ENCODE measurements around the gene FKBP14. TPM values are rescaled to one million over a fixed set of nuclear protein-coding genes. Genes with fewer than 3 reads are reported as not detected.

The FKBP14 gene
- total RNA-seq, 4 donors from 2014 or later: 1.4 to 2.4 (median 1.5) TPM

GRCh38 chr7:30001998-30002397 is 24.5 kb downstream of the FKBP14 start:
- no peak overlapping the region for H3K4me3 ChIP-seq
- TF ChIP-seq CTCF (IDR thresholded peaks at IDR 0.05 in 4 of 5, conservative IDR thresholded peaks at IDR 0.05 in 1 of 5) (no peak), POLR2A (IDR thresholded peaks at IDR 0.05) (no peak)
- no peak for DNase-seq
- no peaks in the 10 kb centered on the region for H3K9me3 ChIP-seq
- intact Hi-C loops (cut with DNase I; ENCODE audit: low total_unique reads): no loop called here
- no peak overlapping the region for H3K27ac ChIP-seq
- H3K4me1 ChIP-seq: no peaks in the 10 kb centered on the region
- no peaks in the 10 kb centered on the region for H3K36me3 ChIP-seq
- H3K27me3 ChIP-seq: no peaks in the 10 kb centered on the region
- no peak for ATAC-seq
- in situ Hi-C loops (cut with MboI; ENCODE audit: low sequenced_read_pairs in 4 of 4): no loop called here

DNA sequence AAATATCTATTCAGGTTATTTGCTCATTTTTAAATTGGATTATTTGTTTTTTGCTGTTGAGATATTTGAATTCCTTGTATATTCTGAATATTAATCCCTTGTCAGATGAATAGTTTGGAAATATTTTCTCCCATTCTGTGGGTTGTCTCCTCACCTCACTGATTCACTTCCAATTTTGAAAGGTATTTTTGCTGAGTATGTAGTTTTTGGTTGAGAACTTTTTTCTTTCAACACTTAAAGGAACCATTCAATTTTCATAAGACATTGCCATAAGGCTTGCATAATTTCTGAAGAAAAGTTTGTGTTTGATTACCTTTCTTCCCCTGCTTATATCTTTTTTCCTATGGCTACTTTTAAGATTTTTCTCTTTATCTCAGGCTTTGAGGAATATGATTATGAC is 28.0 kb downstream of the FKBP14 start:
- Histone ChIP-seq H3K4me1 (no peaks in the 10 kb centered on the region), H3K4me3 (no peak overlapping the region), H3K27me3 (peaks cover 0 to 14% (median 0%) of the 10 kb centered on the region in 3 donors), H3K36me3 (no peaks in the 10 kb centered on the region), H3K9me3 (no peaks in the 10 kb centered on the region), H3K27ac (no peak overlapping the region)
- TF ChIP-seq CTCF (IDR thresholded peaks at IDR 0.05 in 4 of 5, conservative IDR thresholded peaks at IDR 0.05 in 1 of 5) (no peak), POLR2A (IDR thresholded peaks at IDR 0.05) (no peak)
- no peak for ATAC-seq
- DNase-seq: no peak
- intact Hi-C loops (cut with DNase I; ENCODE audit: low total_unique reads) (no loop called here), in situ Hi-C loops (cut with MboI; ENCODE audit: low sequenced_read_pairs in 4 of 4) (no loop called here)

DNA sequence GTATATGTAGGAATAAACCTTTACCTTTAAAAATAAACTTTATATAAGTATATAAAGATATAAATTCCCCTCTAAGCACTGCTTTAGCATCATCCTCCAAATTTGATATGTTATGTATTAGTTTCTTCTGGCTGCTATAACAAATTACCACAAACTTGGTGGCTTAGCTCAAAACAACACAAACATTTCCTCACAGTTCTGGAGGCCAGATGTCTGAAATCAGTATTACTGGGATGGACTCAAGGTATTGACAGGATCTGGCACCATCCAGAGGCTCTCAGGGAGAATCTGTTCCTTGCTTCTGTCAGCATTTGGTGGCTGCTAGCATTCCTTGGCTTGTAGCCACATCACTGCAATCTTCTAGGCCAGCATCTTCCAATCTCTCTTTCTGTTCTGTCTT is 30.2 kb downstream of the FKBP14 start:
- DNase-seq (no peak), ATAC-seq (no peak)
- in situ Hi-C loops (cut with MboI; ENCODE audit: low sequenced_read_pairs in 4 of 4) (no loop called here), intact Hi-C loops (cut with DNase I; ENCODE audit: low total_unique reads) (no loop called here)
- Histone ChIP-seq H3K4me3 (no peak overlapping the region), H3K9me3 (no peaks in the 10 kb centered on the region), H3K4me1 (no peaks in the 10 kb centered on the region), H3K27ac (no peak overlapping the region), H3K36me3 (no peaks in the 10 kb centered on the region), H3K27me3 (peaks cover 9 to 35% (median 13%) of the 10 kb centered on the region in 3 donors)
- TF ChIP-seq CTCF (IDR thresholded peaks at IDR 0.05 in 4 of 5, conservative IDR thresholded peaks at IDR 0.05 in 1 of 5): no peak
- TF ChIP-seq POLR2A (IDR thresholded peaks at IDR 0.05): no peak

DNA sequence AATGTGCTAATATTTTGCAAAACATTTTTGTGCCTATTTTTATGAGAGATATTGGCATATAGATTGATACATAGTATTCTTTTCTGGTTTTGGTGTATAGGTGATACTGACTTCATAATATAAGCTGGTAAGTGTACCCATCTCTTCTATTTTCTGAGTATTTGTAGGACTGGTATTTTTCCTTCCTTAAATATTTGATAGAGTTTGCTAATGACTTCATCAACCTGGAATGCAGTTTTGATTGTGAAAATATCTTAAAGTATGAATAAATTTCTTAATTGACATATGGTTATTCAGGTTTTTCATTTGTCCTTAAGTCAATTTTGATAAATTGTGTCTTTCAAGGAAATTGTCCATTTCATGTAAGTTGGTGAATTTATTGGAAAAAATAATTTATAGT is 30.9 kb downstream of the FKBP14 start:
- no peaks in the 10 kb centered on the region for H3K36me3 ChIP-seq
- H3K4me3 ChIP-seq: no peak overlapping the region
- no peaks in the 10 kb centered on the region for H3K9me3 ChIP-seq
- TF ChIP-seq CTCF (IDR thresholded peaks at IDR 0.05 in 4 of 5, conservative IDR thresholded peaks at IDR 0.05 in 1 of 5) (no peak), POLR2A (IDR thresholded peaks at IDR 0.05) (no peak)
- intact Hi-C loops (cut with DNase I; ENCODE audit: low total_unique reads) (no loop called here), in situ Hi-C loops (cut with MboI; ENCODE audit: low sequenced_read_pairs in 4 of 4) (no loop called here)
- DNase-seq (no peak), ATAC-seq (no peak)
- H3K4me1 ChIP-seq: no peaks in the 10 kb centered on the region
- H3K27me3 ChIP-seq: peaks cover 9 to 41% (median 15%) of the 10 kb centered on the region in 3 donors
- H3K27ac ChIP-seq: no peak overlapping the region

DNA sequence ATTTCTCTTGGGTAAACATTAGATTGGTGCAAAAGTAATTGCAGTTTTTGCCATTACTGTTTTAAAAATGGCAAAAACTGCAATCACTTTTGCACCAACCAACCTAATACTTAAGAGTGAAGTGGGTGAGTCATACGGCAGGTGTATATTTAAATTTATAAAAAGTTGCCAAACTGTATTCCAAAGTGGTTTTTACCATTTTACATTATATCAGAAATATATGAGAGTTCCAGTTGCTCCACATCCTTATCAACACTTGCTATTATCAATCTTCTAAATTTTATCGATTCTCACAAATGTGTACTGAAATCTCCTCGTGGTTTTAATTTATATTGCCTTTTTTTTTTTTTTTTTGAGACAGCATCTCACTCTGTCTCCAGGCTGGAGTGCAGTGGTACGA is 33.4 kb downstream of the FKBP14 start:
- TF ChIP-seq POLR2A (IDR thresholded peaks at IDR 0.05) (no peak), CTCF (IDR thresholded peaks at IDR 0.05 in 4 of 5, conservative IDR thresholded peaks at IDR 0.05 in 1 of 5) (no peak)
- H3K4me3 ChIP-seq: no peak overlapping the region
- H3K9me3 ChIP-seq: no peaks in the 10 kb centered on the region
- ATAC-seq (no peak), DNase-seq (no peak)
- peaks cover 13 to 61% (median 33%) of the 10 kb centered on the region in 3 donors for H3K27me3 ChIP-seq
- H3K27ac ChIP-seq: no peak overlapping the region
- intact Hi-C loops (cut with DNase I; ENCODE audit: low total_unique reads) (no loop called here), in situ Hi-C loops (cut with MboI; ENCODE audit: low sequenced_read_pairs in 4 of 4) (no loop called here)
- H3K36me3 ChIP-seq: no peaks in the 10 kb centered on the region
- no peaks in the 10 kb centered on the region for H3K4me1 ChIP-seq
